GM18505 (cell line): ENCODE measurements around the gene FGF7.
"Not testable (repeated sequence)": the region's sequence is repeated elsewhere in the genome, so short reads cannot be mapped to it uniquely, and the experiment has no call there.

ENCODE experiments used
- ATAC-seq: cut with Tn5 transposase; IDR thresholded peaks from one replicate; pipeline ENCODE4 v1.9.1; 2021; ENCODE audit not compliant: unreplicated experiment
- POLR2A ChIP-seq: IDR thresholded peaks from 4 replicates; pipeline ENCODE4 v1.6.1; 2011; ENCODE audit warnings: borderline replicate concordance; ENCODE audit not compliant: insufficient read depth, insufficient read length; ENCODE audit errors: extremely low read depth

The FGF7 gene, protein sequence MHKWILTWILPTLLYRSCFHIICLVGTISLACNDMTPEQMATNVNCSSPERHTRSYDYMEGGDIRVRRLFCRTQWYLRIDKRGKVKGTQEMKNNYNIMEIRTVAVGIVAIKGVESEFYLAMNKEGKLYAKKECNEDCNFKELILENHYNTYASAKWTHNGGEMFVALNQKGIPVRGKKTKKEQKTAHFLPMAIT

DNA sequence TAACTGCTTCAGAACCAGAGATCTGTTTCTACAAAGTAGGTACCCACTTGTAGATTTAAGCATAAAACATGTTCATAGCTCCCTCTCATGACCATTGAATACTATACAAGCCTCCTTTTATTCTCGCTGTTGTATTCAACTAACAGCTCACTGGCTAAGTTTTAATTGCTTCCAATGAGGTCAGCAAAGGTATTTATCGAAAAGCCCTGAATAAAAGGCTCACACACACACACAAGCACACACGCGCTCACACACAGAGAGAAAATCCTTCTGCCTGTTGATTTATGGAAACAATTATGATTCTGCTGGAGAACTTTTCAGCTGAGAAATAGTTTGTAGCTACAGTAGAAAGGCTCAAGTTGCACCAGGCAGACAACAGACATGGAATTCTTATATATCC is at the start of gene FGF7:
FGF7 (plus strand) TSS at position 222 of the 400 bp plus-strand sequence. CDS start 1,056 bp downstream, outside the sequence.
- ATAC-seq: no peak
- TF ChIP-seq POLR2A: no peak

DNA sequence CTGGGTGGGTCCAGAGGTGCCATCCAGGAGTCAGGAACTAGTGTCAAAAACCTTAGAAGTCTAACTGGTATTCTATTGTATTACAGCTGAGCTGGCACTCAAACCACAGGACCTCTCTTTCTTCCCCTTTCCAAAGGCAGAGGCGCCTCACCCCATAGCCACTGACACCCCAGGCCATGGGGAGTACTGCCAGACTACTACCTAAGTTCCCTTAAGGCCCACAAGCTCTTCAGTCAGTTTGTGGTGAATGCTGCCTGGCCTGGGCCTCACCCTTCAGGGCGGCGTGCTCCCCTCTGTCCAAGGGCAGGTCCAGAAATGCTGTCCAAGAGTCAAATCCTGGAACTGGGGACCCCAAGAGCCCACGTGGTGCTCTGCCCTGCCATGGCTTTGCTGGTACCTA is 43.0 kb upstream of the FGF7 start:
- ATAC-seq: no peak
- no peak for TF ChIP-seq POLR2A

DNA sequence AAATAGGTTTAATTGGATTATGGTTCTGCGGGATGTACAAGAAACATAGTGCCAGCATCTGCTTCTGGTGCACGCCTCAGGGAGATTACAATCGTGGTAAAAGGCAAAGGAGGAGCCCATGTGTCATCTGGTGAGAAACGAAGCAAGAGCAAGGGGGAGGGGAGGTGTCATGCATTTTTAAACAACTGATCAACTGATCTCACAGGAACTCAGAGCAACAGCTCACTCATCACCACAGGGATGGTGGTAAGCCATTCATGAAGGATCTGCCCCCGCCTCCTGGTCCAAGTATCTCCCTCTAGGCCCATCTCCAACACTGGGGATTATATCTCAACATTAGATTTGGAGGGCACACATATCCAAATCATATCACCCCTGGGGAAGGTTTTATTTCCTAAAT is 42.1 kb upstream of the FGF7 start:
- no peak for TF ChIP-seq POLR2A
- no peak for ATAC-seq

DNA sequence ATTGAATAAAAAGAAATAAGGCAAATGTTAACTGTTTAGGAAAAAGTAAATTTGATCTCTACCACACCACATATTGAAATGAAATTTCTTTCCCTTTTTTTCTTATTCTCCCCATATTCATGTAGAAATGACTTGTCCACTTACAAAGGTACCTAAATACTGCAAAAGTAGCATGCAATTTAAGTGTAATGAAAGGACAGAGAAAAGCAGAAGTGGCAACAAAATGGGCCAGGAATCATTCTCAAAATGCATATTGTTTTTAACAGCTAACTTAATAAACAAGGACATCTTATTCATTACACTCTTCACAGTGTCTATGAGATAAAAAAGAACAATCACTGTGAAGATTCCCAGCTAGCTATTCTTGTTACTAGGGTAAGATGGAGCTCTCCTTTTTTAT is 40.6 kb upstream of the FGF7 start:
- no peak for TF ChIP-seq POLR2A
- ATAC-seq: no peak

DNA sequence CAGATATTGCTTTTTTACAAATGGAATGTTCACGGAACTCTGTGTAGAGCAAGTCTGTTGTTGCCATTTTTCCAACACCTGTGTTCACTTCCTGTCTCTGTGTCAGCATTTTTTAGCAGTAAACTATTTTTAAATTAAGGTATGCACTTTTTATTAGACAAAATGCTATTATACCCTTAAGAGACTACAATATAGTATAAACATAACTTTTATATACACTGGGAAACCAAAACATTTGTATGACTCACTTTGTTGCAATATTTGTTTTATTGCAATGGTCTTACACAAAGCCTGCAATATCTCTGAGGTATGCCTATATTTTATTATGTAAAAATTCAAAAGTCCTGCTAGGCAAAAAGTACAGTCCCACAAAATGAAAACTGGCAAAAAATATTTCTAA is 39.8 kb upstream of the FGF7 start:
- no peak for ATAC-seq
- TF ChIP-seq POLR2A: no peak

DNA sequence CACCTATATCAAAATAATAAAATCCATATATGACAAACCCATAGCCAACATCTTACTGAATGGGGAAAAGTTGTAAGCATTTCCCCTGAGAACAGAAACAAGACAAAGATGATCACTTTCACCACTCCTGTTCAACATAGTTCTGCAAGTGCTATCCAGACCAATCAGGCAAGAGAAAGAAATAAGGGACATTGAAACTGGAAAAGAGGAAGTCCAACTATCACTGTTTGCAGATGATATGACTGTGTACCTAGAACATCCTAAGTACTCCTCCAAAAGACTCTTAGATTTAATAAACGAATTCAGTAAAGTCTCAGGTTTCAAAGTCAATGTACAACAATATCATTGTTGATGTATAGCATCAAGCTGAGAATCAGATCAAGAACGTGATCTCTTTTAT is 35.6 kb upstream of the FGF7 start:
- peak; percentile 68 for ATAC-seq
- no peak for TF ChIP-seq POLR2A

DNA sequence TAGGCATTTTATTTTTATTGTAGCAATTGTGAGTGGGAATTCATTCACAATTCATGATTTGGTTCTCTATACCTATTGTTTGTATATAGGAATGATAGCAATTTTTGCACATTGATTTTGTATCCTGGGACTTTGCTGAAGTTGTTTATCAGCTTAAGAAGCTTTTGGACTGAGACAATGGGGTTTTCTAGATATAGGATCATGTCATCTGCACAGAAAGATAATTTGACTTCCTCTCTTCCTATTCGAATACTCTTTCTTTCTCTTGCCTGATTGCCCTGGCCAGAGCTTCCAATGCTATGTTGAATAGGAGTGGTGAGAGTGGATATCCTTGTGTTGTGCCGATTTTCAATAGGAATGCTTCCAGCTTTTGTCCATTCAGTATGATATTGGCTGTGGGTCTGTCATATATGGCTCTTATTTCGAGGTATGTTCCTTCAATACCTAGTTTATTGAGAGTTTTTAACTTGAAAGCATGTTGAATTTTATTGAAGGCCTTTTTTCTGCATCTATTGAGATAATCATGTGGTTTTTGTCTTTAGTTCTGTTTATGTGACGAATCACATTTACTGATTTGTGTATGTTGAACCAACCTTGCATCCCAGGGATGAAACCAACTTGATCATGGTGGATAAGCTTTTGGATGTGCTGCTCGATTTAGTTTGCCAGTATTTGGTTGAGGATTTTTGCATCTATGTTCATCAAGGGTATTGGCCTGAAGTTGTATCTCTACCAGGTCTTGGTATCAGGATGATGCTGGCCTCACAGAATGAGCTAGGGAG is 20.3 kb upstream of the FGF7 start:
- ATAC-seq: not testable (repeated sequence)

DNA sequence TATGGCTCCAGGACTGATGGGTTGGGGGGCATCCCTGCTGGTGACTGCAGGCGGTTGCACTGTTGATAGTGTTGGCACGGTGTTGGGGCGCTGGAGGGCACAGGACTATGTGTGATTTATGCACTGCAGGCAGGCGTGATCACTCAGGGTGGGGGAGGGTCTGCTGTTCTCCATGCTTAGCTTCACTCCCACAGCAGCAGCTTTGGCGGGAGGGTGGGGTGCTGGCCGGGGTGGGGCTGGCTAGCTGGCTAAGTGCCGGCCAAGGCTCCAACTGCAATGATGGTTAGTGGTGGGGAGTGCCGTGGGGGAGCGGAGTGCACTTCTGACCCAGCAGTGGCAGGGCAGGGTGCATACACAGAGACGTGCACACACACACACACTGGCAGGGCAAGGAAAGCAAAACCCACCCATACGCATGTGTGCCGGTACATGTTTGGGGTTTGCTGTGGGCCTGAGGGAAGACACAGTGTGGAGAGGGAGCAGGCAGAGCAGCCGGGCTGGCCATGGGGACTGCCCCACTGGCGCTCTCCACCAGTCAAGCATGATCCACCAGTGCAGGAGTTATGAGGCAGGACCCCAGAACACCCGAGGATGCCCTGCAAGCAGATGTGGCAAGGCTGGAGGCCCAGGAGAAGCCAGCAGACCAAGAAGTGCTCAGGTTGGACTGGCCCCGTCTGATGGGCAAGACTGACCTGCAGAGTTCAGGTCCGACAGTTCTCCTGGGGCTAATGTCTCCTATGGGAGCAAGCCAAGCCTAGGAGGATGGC is 16.5 kb upstream of the FGF7 start:
- TF ChIP-seq POLR2A: no peak
- ATAC-seq: no peak

DNA sequence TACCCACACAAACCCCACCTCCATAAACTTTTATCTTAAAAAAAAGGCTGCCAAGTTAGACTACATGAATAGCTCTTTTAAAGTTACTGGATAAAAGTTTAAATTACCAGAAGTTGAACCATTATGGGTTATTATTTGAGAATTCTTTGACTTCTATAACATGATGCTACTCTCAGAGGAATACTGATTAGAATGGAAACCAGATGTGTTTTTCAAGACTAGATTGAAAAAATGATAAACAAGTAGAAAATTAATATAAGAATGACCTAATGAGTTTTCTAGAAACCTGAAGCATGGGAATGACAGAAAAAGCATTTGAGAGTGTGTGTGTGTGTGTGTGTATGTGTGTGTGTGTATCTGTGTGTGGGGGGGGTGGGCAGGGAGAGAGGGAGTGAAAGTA is 12.4 kb upstream of the FGF7 start:
- no peak for ATAC-seq
- TF ChIP-seq POLR2A: no peak

DNA sequence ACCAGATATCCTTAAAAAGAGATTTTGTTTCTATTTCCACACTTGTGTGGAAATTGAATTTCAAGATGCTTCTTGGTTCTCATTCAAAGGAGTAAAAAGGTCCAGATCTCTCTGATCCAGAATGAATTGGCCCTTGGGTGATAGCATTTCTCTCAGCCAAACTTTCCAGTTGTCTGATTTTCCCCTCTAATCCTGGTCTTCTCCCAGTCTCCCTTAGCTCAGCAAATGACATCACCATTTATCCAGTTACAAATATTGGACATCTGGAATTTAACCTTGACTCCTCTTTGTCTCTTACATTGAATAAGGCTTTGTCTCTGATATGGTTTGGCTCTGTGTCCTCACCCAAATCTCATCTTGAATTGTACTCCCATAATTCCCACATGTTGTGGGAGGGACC is 10.2 kb upstream of the FGF7 start:
- no peak for TF ChIP-seq POLR2A
- no peak for ATAC-seq

DNA sequence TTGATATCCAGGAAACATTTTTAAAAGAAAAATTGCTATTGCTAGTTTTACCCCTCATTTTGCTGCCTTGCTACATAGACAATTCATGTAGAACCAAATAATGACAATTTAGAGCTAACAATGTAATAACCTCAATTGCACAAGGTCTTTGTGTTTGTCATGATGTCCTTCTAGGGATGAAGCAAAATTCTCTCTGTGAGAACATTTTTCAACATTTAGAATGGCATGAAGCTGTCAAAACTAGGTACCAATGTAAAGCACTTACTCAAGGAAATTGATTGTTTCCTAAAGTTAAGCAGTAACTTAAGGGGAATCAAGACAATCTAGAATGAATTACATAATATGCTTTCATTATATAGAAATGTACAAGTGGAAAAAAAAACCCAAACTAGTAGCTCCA is 7.9 kb upstream of the FGF7 start:
- no peak for TF ChIP-seq POLR2A
- no peak for ATAC-seq

DNA sequence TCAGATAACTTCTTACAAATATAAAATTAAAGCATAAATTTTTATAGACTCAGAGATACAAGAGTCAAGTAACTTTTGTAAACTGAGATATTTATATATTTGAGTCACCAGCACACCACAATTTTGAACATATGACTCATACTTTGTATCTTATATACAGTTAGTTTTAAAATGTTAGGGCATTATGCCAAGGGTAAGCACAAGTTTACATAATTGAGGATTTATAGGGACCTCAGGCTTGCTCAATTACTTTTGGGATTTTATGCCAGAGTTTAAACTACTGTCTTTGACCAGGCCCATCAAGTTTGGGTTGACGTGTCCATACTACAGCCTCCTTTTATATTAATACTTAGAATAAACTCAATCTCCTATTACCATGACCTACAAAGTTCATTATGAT is 7.4 kb upstream of the FGF7 start:
- ATAC-seq: no peak
- TF ChIP-seq POLR2A: no peak

DNA sequence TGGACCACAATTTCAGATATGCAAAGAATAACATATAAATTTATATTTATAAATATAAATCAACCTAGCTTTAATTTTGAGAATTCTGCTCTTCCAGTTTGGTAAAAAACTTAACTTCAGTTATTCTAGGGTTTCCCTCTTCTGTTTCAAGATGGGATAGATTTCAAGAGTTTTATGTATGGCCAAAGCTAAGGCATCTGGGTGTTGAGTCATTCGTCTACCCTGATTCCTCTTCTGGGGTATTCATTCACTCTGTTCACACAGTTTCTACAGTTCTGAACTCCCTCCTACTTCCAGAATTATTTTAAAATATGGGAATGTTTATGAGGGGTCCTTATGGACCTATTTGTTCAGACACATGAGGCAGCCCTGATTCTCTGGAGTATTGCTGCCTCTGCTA is 4.2 kb upstream of the FGF7 start:
- ATAC-seq: no peak
- no peak for TF ChIP-seq POLR2A

DNA sequence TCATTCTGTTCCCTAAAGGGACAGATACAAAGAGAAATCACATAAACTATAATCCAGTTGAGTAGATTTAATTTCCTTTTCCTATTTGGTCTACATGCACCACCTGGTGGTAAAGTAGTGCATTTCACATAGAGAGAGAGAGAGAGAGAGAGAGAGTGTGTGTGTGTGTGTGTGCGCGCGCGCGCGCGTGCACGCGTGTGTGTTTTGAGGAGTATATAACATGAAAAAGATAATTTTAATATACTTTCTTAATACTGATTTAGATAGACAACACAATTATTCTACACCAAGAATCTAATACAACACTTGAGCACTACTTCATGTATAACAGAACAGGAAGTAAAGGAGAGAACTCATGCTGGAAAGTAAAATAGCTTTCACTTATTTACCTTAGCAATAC is 1.1 kb upstream of the FGF7 start:
- ATAC-seq: no peak

More for the DNA sequence above, 1.1 kb upstream of the FGF7 start:
- no peak for TF ChIP-seq POLR2A
